ENCODE data around the gene MLLT6.

Gene MLLT6

GRCh38 chr17:38730526-38731379, 25.7 kb downstream of the MLLT6 start:
- Histone ChIP-seq H3K9me3 (ENCODE audit: control insufficient read depth, insufficient read depth, low read length) (no peaks in the 10 kb centered on the region), H3K36me3 (ENCODE audit: control insufficient read depth, insufficient read depth, low read length) (peaks cover 22% of the 10 kb centered on the region), H3K9ac (ENCODE audit: low read depth, low read length) (peak overlapping the region; percentile 3; the same call in 1 of the 2 replicates), H3K4me1 (ENCODE audit: control insufficient read depth, insufficient read depth, low read length) (peaks cover 3% of the 10 kb centered on the region; the same call in 1 of the 2 replicates), H3K27ac (ENCODE audit: low read depth, low read length) (peak overlapping the region; percentile 65), H3K4me3 (ENCODE audit: low read depth, low read length) (peak overlapping the region; percentile 67), H3K27me3 (ENCODE audit: control insufficient read depth, insufficient read depth, low read length) (peaks cover 13% of the 10 kb centered on the region)

DNA sequence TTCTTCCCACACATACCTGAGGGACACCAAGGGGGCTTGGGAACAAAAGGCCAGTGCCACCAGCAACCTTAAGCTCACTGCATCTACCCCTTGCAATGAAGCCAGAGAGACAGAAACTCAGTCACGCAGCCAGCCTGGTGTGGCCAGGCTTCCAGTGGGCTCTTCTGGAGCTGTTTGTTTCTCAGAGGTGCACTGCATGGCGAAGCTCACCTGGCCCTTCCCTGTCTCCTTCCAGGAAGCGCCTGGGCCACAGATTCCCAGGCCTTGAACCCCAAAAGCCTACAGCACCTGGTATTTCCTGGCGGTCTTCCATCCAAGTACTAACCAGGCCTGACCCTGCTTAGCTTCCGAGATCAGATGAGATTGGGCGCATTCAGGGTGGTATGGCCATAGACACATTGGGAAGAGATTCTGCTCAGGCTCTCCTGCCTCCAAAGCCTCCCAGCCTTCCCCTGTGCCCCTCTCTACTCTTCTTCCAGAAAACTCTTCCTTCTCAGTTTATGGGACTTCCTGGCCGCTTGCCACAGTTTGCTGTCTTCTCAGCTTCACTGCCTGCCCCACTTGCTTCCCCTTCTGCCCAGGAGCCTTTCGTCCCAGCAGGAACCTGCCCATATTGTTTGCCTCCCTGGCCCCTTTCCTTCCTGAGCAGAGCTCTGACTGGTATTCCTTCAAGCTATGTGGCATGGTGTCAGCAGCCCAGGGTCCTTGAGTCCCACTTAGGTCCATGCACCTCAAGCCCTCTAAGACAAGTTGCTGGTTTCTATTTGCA, 26.6 kb downstream of the MLLT6 start:
- H3K4me3 ChIP-seq (ENCODE audit: low read depth, low read length) = no peak overlapping the region
- H3K27ac ChIP-seq (ENCODE audit: low read depth, low read length) = no peak overlapping the region
- peaks cover 29% of the 10 kb centered on the region for H3K36me3 ChIP-seq (ENCODE audit: control insufficient read depth, insufficient read depth, low read length)
- no peaks in the 10 kb centered on the region for H3K9me3 ChIP-seq (ENCODE audit: control insufficient read depth, insufficient read depth, low read length)
- H3K9ac ChIP-seq (ENCODE audit: low read depth, low read length) = no peak overlapping the region
- H3K27me3 ChIP-seq (ENCODE audit: control insufficient read depth, insufficient read depth, low read length) = peaks cover 13% of the 10 kb centered on the region
- H3K4me1 ChIP-seq (ENCODE audit: control insufficient read depth, insufficient read depth, low read length) = peaks cover 3% of the 10 kb centered on the region; the same call in 1 of the 2 replicates

DNA sequence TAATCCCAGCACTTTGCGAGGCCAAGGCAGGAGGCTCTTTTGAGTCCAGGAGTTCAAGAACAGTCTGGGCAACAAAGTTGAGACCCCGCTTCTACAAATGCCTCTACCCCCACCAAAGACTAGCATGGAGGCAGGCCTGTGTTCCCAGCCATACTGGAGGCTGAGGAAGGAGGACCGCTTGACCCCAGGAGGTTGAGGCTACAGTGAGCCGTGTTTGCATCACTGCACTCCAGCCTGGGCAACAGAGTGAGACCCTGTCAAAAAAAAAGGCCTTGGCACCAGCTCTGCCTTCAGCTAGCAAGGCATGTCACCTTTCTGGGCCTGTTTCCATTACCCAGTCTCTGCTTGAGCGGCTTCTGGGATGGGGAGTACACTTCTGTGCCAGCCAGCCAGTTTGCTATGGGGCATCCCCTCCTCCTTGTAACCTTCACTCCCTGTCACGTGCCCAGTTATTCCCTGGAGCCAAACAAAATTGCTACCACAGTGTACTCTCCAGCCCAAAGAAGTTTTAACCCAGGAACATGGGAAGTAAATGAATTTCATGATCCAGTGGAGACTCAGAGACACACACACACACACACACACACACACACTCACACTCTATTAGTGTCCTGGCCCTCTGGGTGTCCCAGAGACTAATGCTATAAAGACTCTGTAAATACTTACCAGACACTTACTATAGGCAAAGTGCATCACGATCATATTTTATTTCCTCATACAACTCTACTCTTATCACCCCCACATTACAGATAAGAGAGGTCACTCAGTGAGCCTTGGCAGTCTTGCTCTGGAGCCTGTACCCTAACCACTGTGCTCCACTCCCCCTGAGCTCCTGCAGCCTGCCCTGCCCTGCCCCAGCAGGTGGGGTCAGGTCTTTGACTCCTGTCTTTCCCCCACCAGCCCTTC, 27.6 kb downstream of the MLLT6 start:
- Histone ChIP-seq H3K9ac (ENCODE audit: low read depth, low read length) (no peak overlapping the region), H3K27me3 (ENCODE audit: control insufficient read depth, insufficient read depth, low read length) (peaks cover 13% of the 10 kb centered on the region), H3K9me3 (ENCODE audit: control insufficient read depth, insufficient read depth, low read length) (no peaks in the 10 kb centered on the region), H3K4me1 (ENCODE audit: control insufficient read depth, insufficient read depth, low read length) (peaks cover 3% of the 10 kb centered on the region; the same call in 1 of the 2 replicates), H3K4me3 (ENCODE audit: low read depth, low read length) (no peak overlapping the region), H3K27ac (ENCODE audit: low read depth, low read length) (no peak overlapping the region), H3K36me3 (ENCODE audit: control insufficient read depth, insufficient read depth, low read length) (peaks cover 38% of the 10 kb centered on the region)

GRCh38 chr17:38733282-38733981, 28.4 kb downstream of the MLLT6 start:
- Histone ChIP-seq H3K4me1 (ENCODE audit: control insufficient read depth, insufficient read depth, low read length) (peaks cover 3% of the 10 kb centered on the region; the same call in 1 of the 2 replicates), H3K9ac (ENCODE audit: low read depth, low read length) (no peak overlapping the region), H3K36me3 (ENCODE audit: control insufficient read depth, insufficient read depth, low read length) (peaks cover 45% of the 10 kb centered on the region)

GRCh38 chr17:38733982-38734973, 29.2 kb downstream of the MLLT6 start:
- Histone ChIP-seq H3K4me1 (ENCODE audit: control insufficient read depth, insufficient read depth, low read length) (peaks cover 3% of the 10 kb centered on the region; the same call in 1 of the 2 replicates), H3K9ac (ENCODE audit: low read depth, low read length) (no peak overlapping the region)

More at GRCh38 chr17:38733282-38733981, 28.4 kb downstream of the MLLT6 start:
- H3K4me3 ChIP-seq (ENCODE audit: low read depth, low read length) = no peak overlapping the region
- peaks cover 13% of the 10 kb centered on the region for H3K27me3 ChIP-seq (ENCODE audit: control insufficient read depth, insufficient read depth, low read length)
- no peak overlapping the region for H3K27ac ChIP-seq (ENCODE audit: low read depth, low read length)
- no peaks in the 10 kb centered on the region for H3K9me3 ChIP-seq (ENCODE audit: control insufficient read depth, insufficient read depth, low read length)

GRCh38 chr17:38735161-38735997, 30.3 kb downstream of the MLLT6 start:
- Histone ChIP-seq H3K36me3 (ENCODE audit: control insufficient read depth, insufficient read depth, low read length) (peaks cover 62% of the 10 kb centered on the region), H3K9ac (ENCODE audit: low read depth, low read length) (no peak overlapping the region), H3K4me1 (ENCODE audit: control insufficient read depth, insufficient read depth, low read length) (peaks cover 3% of the 10 kb centered on the region; the same call in 1 of the 2 replicates), H3K27ac (ENCODE audit: low read depth, low read length) (no peak overlapping the region), H3K27me3 (ENCODE audit: control insufficient read depth, insufficient read depth, low read length) (no peaks in the 10 kb centered on the region), H3K9me3 (ENCODE audit: control insufficient read depth, insufficient read depth, low read length) (no peaks in the 10 kb centered on the region), H3K4me3 (ENCODE audit: low read depth, low read length) (no peak overlapping the region)

More at GRCh38 chr17:38733982-38734973, 29.2 kb downstream of the MLLT6 start:
- H3K9me3 ChIP-seq (ENCODE audit: control insufficient read depth, insufficient read depth, low read length) = no peaks in the 10 kb centered on the region
- no peak overlapping the region for H3K27ac ChIP-seq (ENCODE audit: low read depth, low read length)
- H3K36me3 ChIP-seq (ENCODE audit: control insufficient read depth, insufficient read depth, low read length) = peaks cover 53% of the 10 kb centered on the region
- H3K27me3 ChIP-seq (ENCODE audit: control insufficient read depth, insufficient read depth, low read length) = peaks cover 5% of the 10 kb centered on the region
- no peak overlapping the region for H3K4me3 ChIP-seq (ENCODE audit: low read depth, low read length)

- Histone ChIP-seq H3K9me3 (ENCODE audit: control insufficient read depth, insufficient read depth, low read length) (no peaks in the 10 kb centered on the region), H3K36me3 (ENCODE audit: control insufficient read depth, insufficient read depth, low read length) (peaks cover 65% of the 10 kb centered on the region), H3K9ac (ENCODE audit: low read depth, low read length) (no peak overlapping the region), H3K27me3 (ENCODE audit: control insufficient read depth, insufficient read depth, low read length) (no peaks in the 10 kb centered on the region), H3K27ac (ENCODE audit: low read depth, low read length) (no peak overlapping the region), H3K4me3 (ENCODE audit: low read depth, low read length) (no peak overlapping the region), H3K4me1 (ENCODE audit: control insufficient read depth, insufficient read depth, low read length) (0 out of 2 replicates have a peak, but pooled peaks cover 5% of the 10 kb centered on the region)
Observed at GRCh38 chr17:38738007-38738662, 33.1 kb downstream of the MLLT6 start.

GRCh38 chr17:38738686-38739085, 33.6 kb downstream of the MLLT6 start:
- Histone ChIP-seq H3K9ac (ENCODE audit: low read depth, low read length) (no peak overlapping the region), H3K4me1 (ENCODE audit: control insufficient read depth, insufficient read depth, low read length) (peaks cover 10% of the 10 kb centered on the region), H3K9me3 (ENCODE audit: control insufficient read depth, insufficient read depth, low read length) (no peaks in the 10 kb centered on the region), H3K36me3 (ENCODE audit: control insufficient read depth, insufficient read depth, low read length) (peaks cover 59% of the 10 kb centered on the region), H3K4me3 (ENCODE audit: low read depth, low read length) (no peak overlapping the region), H3K27ac (ENCODE audit: low read depth, low read length) (no peak overlapping the region), H3K27me3 (ENCODE audit: control insufficient read depth, insufficient read depth, low read length) (no peaks in the 10 kb centered on the region)

All from HUES48 (cell line).